HCT116 (cell line): ENCODE results near the gene SIGLEC7. TPM values are rescaled to one million over a fixed set of nuclear protein-coding genes. Genes with fewer than 3 reads are reported as not detected.

ENCODE experiments used
- ATAC-seq: fragments of 200-7000 bp; cut with Tn5 transposase; 2 replicates; pipeline ENCODE4 v1.9.1; 2020; ENCODE audit warnings: mild to moderate bottlenecking, moderate library complexity
- BruUV-seq: library from RNA; stranded (reverse); fragments of 400-500 nt; replicated peaks from 2 replicates; lab custom pipeline; 2021; lab: Mats Ljungman, UMichigan
- CTCF ChIA-PET: fragments of 300-600 bp; sonication (Branson Sonifier 250); formaldehyde crosslinking; loops from one replicate; lab custom pipeline; 2021; ENCODE audit warnings: antibody characterized with exemption; lab: Charles Lee
- POLR2A ChIA-PET: fragments of 300-600, 350-600 bp; sonication (Branson Sonifier 250); formaldehyde crosslinking; loops from one replicate; lab custom pipeline; 2021; ENCODE audit warnings: antibody characterized with exemption; lab: Charles Lee
- RAD21 ChIA-PET, 2 experiments: fragments of 300-600 bp; sonication (Branson Sonifier 250); formaldehyde crosslinking; loops; one replicate each; lab custom pipeline; 2023; ENCODE audit warnings: low total read pairs in 2 of 2; ENCODE audit not compliant: uncharacterized antibody in 2 of 2, unreplicated experiment in 2 of 2, low non-redundant PET in 1 of 2; lab: Charles Lee
- DNase-seq: peaks from one replicate; pipeline ENCODE4 v3.0.0-alpha.2; 2010; ENCODE audit warnings: low read depth, low spot score
- H2AFZ ChIP-seq: fragments of 200-600 bp; shearing (Covaris generic), sonication (generic); 2 replicates; pipeline ENCODE4 v1.6.1; 2017; ENCODE audit warnings: low read depth, mixed run types, mixed read lengths, antibody characterized with exemption, low read length; ENCODE audit not compliant: poor library complexity, severe bottlenecking
- H3K27ac ChIP-seq: 2 replicates; pipeline ENCODE4 v1.5.1; 2012; ENCODE audit warnings: low read depth, low read length
- H3K27me3 ChIP-seq: fragments of 200-600 bp; sonication (generic); 2 replicates; pipeline ENCODE4 v1.6.1; 2016; ENCODE audit warnings: mixed run types, low read length, mixed read lengths; ENCODE audit not compliant: insufficient read depth
- H3K36me3 ChIP-seq, 2 experiments: fragments of 200-500 bp in 1 of 2; fragments of 200-600 bp in 1 of 2; sonication (Bioruptor generic) in 1 of 2; sonication (generic) in 1 of 2; 2 replicates each; pipeline versions ENCODE4 v1.5.1 to v1.6.1; 2014 to 2016; ENCODE audit warnings: low read length in 2 of 2, inconsistent platforms in 1 of 2, mixed read lengths in 1 of 2, mixed run types in 1 of 2; ENCODE audit not compliant: insufficient read depth in 2 of 2, control insufficient read depth in 1 of 2
- H3K4me1 ChIP-seq, 2 experiments: fragments of 200-600 bp in 1 of 2; sonication (generic) in 1 of 2; 2 replicates each; pipeline versions ENCODE4 v1.5.1 to v1.6.1; 2012 to 2017; ENCODE audit warnings: low read length in 2 of 2, inconsistent platforms in 1 of 2, mild to moderate bottlenecking in 1 of 2, mixed read lengths in 1 of 2, mixed run types in 1 of 2, moderate library complexity in 1 of 2; ENCODE audit not compliant: insufficient read depth in 2 of 2, control insufficient read depth in 1 of 2
- H3K4me2 ChIP-seq: fragments of 200-600 bp; sonication (generic); 2 replicates; pipeline ENCODE4 v1.6.1; 2017; ENCODE audit warnings: mixed run types, low read length, mixed read lengths
- H3K4me3 ChIP-seq, 2 experiments: fragments of 200-600 bp in 1 of 2; sonication (generic) in 1 of 2; replicated peaks in 1 of 2; 2 replicates each; pipeline ENCODE4 v1.5.1; 2011 to 2016; ENCODE audit warnings: low read length in 2 of 2, control low read depth in 1 of 2, low read depth in 1 of 2, mild to moderate bottlenecking in 1 of 2, mixed read lengths in 1 of 2, mixed run types in 1 of 2
- H3K79me2 ChIP-seq: fragments of 200-600 bp; sonication (generic); 2 replicates; pipeline ENCODE4 v1.6.1; 2017; ENCODE audit warnings: mild to moderate bottlenecking, mixed run types, low read length, moderate library complexity, mixed read lengths; ENCODE audit not compliant: insufficient read depth
- H3K9ac ChIP-seq: fragments of 200-600 bp; sonication (generic); 2 replicates; pipeline ENCODE4 v1.6.1; 2016; ENCODE audit warnings: low read length, mixed read lengths
- H3K9me2 ChIP-seq: fragments of 200-600 bp; sonication (generic), shearing (Covaris generic); 2 replicates; pipeline ENCODE4 v1.6.1; 2017; ENCODE audit warnings: mixed run types, mild to moderate bottlenecking, moderate library complexity; ENCODE audit not compliant: insufficient read depth
- H3K9me3 ChIP-seq, 2 experiments: fragments of 200-500 bp in 1 of 2; fragments of 200-600 bp in 1 of 2; sonication (Bioruptor generic) in 1 of 2; sonication (generic) in 1 of 2; 2 replicates each; pipeline ENCODE4 v1.6.1; 2014 to 2017; ENCODE audit warnings: low read length in 2 of 2, mixed read lengths in 2 of 2, inconsistent platforms in 1 of 2, low read depth in 1 of 2, mild to moderate bottlenecking in 1 of 2, mixed run types in 1 of 2, moderate library complexity in 1 of 2; ENCODE audit not compliant: control insufficient read depth in 1 of 2, insufficient read depth in 1 of 2
- H4K20me1 ChIP-seq: fragments of 200-600 bp; sonication (generic), shearing (Covaris generic); 2 replicates; pipeline ENCODE4 v1.6.1; 2017; ENCODE audit warnings: mixed run types, mild to moderate bottlenecking, moderate library complexity; ENCODE audit not compliant: insufficient read depth
- CBX3 ChIP-seq: IDR thresholded peaks from 2 replicates; pipeline ENCODE4 v1.6.1; 2012; ENCODE audit warnings: low read depth
- CEBPB ChIP-seq: IDR thresholded peaks from 2 replicates; pipeline ENCODE4 v1.6.1; 2012; ENCODE audit warnings: low read depth
- EGR1 ChIP-seq: IDR thresholded peaks from 2 replicates; pipeline ENCODE4 v1.6.1; 2012; ENCODE audit warnings: low read depth
- ELF1 ChIP-seq: IDR thresholded peaks from 2 replicates; pipeline ENCODE4 v1.6.1; 2012; ENCODE audit warnings: low read depth, borderline replicate concordance
- EZH2 ChIP-seq: fragments of 200-600 bp; sonication (generic); IDR thresholded peaks from 2 replicates; pipeline ENCODE4 v1.6.1; 2017; ENCODE audit warnings: antibody characterized with exemption, mixed run types
- EZH2phosphoT487 ChIP-seq: fragments of 200-600 bp; IDR thresholded peaks from 2 replicates; pipeline ENCODE4 v1.6.1; 2018; ENCODE audit warnings: antibody characterized with exemption, borderline replicate concordance
- FOSL1 ChIP-seq: IDR thresholded peaks from 2 replicates; pipeline ENCODE4 v1.6.1; 2012; ENCODE audit warnings: low read depth
- JUND ChIP-seq: IDR thresholded peaks from 2 replicates; pipeline ENCODE4 v1.6.1; 2012
- POLR2A ChIP-seq: IDR thresholded peaks from 2 replicates; pipeline ENCODE4 v1.7.0; 2011; ENCODE audit warnings: borderline replicate concordance; ENCODE audit not compliant: insufficient read depth, insufficient read length; ENCODE audit errors: extremely low read depth
- POLR2AphosphoS5 ChIP-seq: IDR thresholded peaks from 2 replicates; pipeline ENCODE4 v1.6.1; 2011; ENCODE audit warnings: mild to moderate bottlenecking, low read depth, low read length, moderate library complexity
- SIN3A ChIP-seq: IDR thresholded peaks from 2 replicates; pipeline ENCODE4 v1.6.1; 2012; ENCODE audit warnings: low read depth
- SP1 ChIP-seq: IDR thresholded peaks from 2 replicates; pipeline ENCODE4 v1.6.1; 2012; ENCODE audit warnings: low read depth
- ZNF274 ChIP-seq: fragments of 200-500 bp; sonication (Bioruptor generic); IDR thresholded peaks from 2 replicates; pipeline ENCODE4 v1.6.1; 2014; ENCODE audit warnings: mild to moderate bottlenecking, low read depth, low read length, inconsistent platforms
- intact Hi-C: fragments of 100-400 bp; cut with micrococcal nuclease; formaldehyde crosslinking; loops from 2 replicates; pipeline ENCODE4 v1.10.0; 2022
- total RNA-seq: library from RNA; stranded (reverse); gene quantifications from one replicate; pipeline ENCODE4 v1.2.1, GENCODE V29; 2021; ENCODE audit not compliant: unreplicated experiment
- TF ChIP-seq, protein P1 (sequence below): IDR thresholded peaks from 2 replicates; pipeline ENCODE4 v1.6.1; 2011; ENCODE audit warnings: mild to moderate bottlenecking, low read length, moderate library complexity; ENCODE audit not compliant: insufficient replicate concordance; ENCODE audit errors: extremely low read depth

SIGLEC7 gene
- total RNA-seq, 1 experiment from 2014 or later, result not detected

DNA sequence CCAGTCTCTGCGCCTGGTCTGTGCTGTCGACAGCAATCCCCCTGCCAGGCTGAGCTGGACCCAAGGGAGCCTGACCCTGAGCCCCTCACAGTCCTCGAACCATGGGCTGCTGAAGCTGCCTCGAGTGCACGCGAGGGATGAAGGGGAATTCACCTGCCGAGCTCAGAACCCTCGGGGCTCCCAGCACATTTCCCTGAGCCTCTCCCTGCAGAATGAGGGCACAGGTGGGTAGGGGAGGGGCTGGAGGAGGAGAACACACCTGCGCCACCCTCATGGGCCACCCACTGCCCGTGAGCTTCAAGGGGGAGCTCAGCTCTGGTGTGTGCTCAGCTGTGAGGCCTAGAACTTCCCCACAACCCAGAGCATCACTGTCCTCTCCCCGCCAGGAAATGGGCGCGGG is 44.2 kb downstream of the SIGLEC7 start (continued):
- TF ChIP-seq POLR2AphosphoS5, result no peak

DNA sequence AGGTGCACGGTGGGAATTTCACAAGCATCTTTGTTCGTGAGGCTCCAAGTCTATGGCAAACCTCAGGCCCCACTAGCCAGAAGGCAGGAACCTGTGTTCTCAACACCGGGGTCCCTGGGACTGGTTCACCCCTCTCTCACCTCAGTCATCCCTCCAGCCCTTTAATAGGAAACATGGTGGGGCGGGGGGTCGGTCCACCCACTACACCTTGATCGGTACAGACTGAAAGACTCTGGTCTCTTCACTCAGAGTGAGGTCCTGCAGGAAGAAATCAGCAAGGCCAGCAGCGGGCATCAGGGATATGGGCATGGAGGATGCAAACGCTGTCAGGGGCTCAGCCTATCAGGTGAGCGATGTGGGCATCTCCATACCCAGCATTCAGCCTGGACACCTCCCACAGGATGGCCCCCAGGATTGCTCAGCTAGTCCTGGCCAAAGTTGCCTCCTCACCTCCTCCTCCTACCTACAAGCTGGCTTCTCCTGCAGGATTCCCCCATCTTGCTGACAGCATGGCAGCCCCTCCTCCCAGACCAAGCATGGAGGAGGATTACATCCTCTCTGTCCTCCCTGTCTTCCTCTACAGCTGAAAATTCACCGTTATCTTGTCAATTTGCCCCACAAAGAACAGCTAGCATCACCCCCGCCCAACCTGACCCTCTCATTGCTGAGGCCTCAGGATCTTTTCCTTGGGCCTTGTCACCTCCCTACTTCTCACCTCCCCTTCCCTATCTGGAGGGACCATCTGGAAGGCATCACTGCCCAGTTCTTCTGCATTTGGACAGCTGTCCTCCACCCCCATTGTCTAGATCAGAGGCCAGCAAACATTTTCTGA is 45.5 kb downstream of the SIGLEC7 start:
- DNase-seq, result no peak
- H3K9me2 ChIP-seq, result no peaks in the 10 kb centered on the region
- intact Hi-C loops, result no loop called here
- no peaks in the 10 kb centered on the region for H3K4me1 ChIP-seq
- ATAC-seq, result no peak
- H3K4me2 ChIP-seq, result no peak overlapping the region
- no peaks in the 10 kb centered on the region for H3K79me2 ChIP-seq
- H2AFZ ChIP-seq, result no peak overlapping the region
- CTCF ChIA-PET, result no interaction called here
- no TSS peak for BruUV-seq
- no peak overlapping the region for H3K4me3 ChIP-seq
- H3K27ac ChIP-seq, result no peak overlapping the region
- H3K9ac ChIP-seq, result no peak overlapping the region
- no peaks in the 10 kb centered on the region for H4K20me1 ChIP-seq
- H3K27me3 ChIP-seq, result no peaks in the 10 kb centered on the region
- POLR2A ChIA-PET, result no interaction called here
- TF ChIP-seq EZH2phosphoT487, result no peak
- no peak for TF ChIP-seq ELF1
- TF ChIP-seq CBX3, result no peak
- no peak for TF ChIP-seq POLR2A
- no peak for TF ChIP-seq JUND
- no peak for TF ChIP-seq SIN3A
- no peak for TF ChIP-seq FOSL1
- no peak for TF ChIP-seq ZNF274
- no peak for TF ChIP-seq EGR1
- TF ChIP-seq SP1, result no peak
- no peak for TF ChIP-seq CEBPB
- TF ChIP-seq EZH2, result no peak
- TF ChIP-seq, protein P1, sequence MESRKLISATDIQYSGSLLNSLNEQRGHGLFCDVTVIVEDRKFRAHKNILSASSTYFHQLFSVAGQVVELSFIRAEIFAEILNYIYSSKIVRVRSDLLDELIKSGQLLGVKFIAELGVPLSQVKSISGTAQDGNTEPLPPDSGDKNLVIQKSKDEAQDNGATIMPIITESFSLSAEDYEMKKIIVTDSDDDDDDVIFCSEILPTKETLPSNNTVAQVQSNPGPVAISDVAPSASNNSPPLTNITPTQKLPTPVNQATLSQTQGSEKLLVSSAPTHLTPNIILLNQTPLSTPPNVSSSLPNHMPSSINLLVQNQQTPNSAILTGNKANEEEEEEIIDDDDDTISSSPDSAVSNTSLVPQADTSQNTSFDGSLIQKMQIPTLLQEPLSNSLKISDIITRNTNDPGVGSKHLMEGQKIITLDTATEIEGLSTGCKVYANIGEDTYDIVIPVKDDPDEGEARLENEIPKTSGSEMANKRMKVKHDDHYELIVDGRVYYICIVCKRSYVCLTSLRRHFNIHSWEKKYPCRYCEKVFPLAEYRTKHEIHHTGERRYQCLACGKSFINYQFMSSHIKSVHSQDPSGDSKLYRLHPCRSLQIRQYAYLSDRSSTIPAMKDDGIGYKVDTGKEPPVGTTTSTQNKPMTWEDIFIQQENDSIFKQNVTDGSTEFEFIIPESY, result no peak
- RAD21 ChIA-PET, result no interaction called here
- H3K36me3 ChIP-seq, result no peaks in the 10 kb centered on the region
- no peaks in the 10 kb centered on the region for H3K9me3 ChIP-seq
